Stimulated activated CD8-positive, alpha-beta memory T cell treated with anti-CD3 and anti-CD28 coated beads, Interleukin-7, amount 100 ng/mL, for 48 hours (primary cell): Measurements from ENCODE around the gene KERA.

Source experiments
- DNase-seq, 2 donors: peaks; one replicate each; pipeline ENCODE4 v3.0.0-alpha.2; 2020; ENCODE audit warnings: low read depth in 1 of 2; ENCODE audit errors: extremely low read depth in 1 of 2

Gene KERA

DNA sequence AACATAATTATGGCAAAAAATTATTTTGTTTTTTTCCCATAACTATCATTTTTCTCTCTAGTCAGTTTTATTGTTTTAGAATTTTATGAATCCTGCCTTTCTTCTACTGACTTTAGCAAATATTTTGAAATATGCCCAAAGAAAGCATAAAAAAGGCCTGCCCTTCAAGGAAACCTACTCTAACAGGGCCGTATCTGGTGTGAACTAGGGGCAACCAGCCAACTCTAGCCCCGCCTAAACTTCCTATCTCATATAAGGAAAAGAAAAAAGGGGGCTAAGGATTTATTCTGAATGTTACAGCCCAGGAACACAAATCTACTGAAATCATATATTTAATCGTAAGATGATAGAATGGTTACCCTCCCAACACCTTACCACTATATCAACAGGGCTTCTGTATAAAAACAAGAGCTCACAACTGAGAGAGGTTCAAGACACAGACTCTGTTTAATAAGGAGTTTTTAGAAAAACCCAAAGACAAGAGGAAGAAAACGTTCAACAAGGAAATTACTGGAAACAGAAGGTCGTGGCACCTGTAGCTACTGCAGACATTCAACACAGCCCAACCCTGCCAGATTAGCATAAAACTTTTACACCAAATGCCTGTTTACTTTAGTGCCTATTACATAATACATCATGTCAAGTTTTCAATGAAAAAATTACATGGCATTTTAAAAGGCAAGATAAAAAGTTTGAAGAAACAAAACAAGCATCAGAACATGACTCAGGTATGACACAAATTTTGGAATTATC is 40.1 kb downstream of the KERA start:
- DNase-seq: no peak

DNA sequence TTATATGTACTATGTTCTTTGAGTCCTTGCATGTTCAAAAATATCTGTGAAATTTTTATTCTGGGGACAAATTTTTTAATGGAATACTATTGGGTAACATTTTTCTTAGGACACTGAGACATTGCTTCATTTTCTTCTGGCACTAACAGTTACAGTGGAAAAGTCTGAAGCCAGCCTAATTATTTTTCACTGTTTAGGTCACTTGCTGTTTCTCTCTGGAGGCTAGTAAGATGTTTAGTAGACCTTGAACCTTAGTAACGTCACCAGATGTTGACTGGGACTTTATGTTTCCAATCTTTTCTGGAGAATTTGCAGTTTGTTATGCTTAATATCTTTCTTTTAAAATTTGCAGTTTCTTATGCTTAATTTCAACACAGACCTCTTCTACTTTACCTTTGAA is 40.8 kb downstream of the KERA start:
- no peak for DNase-seq

- DNase-seq: no peak
Measured at GRCh38 chr12:91009319-91009950, 48.4 kb downstream of the KERA start.

DNA sequence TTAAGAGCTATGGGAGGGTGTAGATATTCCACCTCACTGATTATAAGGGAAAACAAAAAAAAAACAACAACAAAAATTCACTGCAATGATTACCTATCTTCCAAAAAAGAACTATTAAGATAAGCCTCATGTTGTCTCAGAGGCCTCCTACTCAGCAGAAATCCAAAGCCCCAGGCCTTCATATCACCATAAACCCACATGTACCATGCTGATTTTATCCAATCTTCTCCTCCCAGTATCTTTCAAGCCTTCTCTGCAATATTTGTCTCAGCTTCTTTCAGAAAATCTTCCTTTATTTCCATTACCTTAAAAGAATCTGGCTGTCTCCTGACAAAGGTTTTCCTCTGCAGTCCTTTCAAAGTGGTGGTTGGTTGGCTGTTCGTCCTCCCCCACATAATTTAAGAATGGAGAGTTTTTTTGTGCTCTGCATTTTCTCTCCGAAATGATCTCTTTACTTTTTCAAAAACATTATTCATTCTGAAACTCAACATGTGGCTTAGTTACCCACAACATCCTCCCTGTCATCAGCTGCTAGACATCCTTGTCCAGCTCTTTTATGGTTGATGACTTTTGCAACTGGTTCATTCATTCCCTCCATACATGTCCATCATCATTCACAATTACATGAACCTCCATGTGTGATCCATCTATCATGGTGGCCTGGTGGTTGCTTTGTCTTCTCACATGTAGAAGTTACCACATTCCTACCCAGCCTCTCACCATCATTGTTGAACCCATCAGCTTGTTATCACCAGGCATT is 50.1 kb downstream of the KERA start:
- DNase-seq: no peak

DNA sequence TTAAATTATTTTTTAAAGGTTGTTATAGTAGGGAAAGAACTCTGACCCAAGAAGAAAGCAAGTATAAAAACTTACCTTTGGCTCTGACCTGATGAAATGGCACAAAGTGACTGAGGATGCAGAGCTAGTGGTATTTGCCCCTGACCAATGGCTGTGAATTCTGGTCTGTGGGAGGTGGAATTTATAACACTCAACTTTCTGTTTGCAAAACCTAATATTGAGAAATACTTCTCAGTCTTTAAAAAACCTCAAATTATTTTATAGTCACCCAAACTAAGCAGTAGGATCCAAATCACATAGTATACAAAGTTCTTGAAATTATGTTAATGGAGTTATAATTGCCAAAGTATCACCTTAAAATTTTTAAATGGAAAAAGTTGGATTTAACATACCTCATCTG is 53.0 kb downstream of the KERA start, which contains the start of gene EPYC:
Gene EPYC (minus strand): TSS at position 101 of the 400 bp plus-strand sequence. CDS start 2,407 bp downstream, outside the sequence.
- no peak for DNase-seq

DNA sequence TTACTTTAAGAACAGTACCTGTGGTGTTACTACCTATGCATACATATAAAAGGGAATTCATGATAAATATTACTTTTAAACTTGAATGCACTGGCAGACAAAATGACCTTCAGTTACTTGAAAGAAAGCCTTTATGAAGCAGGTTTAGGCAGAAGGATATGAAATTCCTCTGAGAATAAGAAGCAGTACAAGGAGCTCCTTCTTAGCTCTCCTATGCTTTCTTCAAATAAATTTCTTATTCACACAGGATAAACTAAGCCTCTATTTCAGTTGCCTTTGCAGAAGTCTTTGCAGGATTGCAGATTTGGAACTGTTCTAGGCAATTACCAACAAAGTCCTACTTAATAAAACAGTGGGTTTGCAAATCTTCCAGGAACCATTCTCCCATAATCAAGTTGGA is 54.1 kb downstream of the KERA start:
- no peak for DNase-seq

GRCh38 chr12:91001306-91001705 is 56.5 kb downstream of the KERA start:
- DNase-seq: no peak
